ENCODE data around the gene PLXNA4.

Gene PLXNA4

DNA sequence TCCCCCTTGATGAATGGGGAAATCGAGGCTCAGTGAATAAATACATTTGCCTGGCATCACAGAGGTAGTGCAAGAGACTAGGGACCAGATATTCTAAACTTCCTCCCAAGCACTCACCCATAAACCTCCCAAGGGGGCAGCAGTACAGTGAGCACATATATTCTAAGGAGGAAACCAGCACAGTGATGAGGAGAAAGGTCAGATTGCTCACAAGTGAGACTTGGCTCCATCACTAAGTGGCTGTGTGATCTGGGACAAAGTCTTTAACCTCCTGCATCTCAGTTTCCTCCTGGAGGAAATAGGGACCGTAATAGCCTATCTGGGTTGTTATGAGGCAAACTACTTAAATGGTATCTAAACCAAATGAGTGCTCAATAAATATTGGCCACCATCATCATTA is 4.3 kb downstream of the PLXNA4 start:
- no peak for TF ChIP-seq CTCF (conservative IDR thresholded peaks at IDR 0.05)
- H3K27ac ChIP-seq, result no peak overlapping the region

- TF ChIP-seq CTCF (conservative IDR thresholded peaks at IDR 0.05), result no peak
- H3K27ac ChIP-seq, result no peak overlapping the region
These were observed 6.2 kb downstream of the PLXNA4 start for GRCh38 chr7:132569884-132570614.

- TF ChIP-seq CTCF (conservative IDR thresholded peaks at IDR 0.05), result no peak
- H3K27ac ChIP-seq, result no peak overlapping the region
These were observed 7.3 kb downstream of the PLXNA4 start for GRCh38 chr7:132568962-132569361.

DNA sequence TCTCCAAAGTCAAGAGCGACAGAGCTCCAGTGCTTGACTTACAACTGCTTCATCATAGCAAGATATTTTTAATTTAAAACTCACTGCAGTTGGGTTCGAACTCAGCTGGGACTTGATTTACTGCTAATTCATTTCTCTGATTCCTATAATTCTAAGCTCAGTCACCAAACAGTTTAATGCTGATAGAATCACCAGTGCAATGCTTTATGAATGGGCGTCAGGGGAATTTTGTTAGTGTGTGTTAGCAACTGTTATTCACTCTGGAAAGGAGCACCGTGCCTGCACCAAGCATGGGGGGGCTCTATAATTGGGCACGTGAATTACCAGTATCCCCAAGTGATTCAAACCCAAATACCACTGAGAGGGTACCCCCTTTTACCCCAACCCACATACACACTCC is 10.4 kb downstream of the PLXNA4 start:
- TF ChIP-seq CTCF (conservative IDR thresholded peaks at IDR 0.05), result no peak
- H3K27ac ChIP-seq, result no peak overlapping the region

GRCh38 chr7:132565441-132565840 is 10.8 kb downstream of the PLXNA4 start:
- no peak for TF ChIP-seq CTCF (conservative IDR thresholded peaks at IDR 0.05)
- H3K27ac ChIP-seq, result no peak overlapping the region

- TF ChIP-seq CTCF (conservative IDR thresholded peaks at IDR 0.05), result no peak
- no peak overlapping the region for H3K27ac ChIP-seq
These were observed 11.4 kb downstream of the PLXNA4 start for GRCh38 chr7:132564849-132565248.

GRCh38 chr7:132564090-132564489 is 12.2 kb downstream of the PLXNA4 start:
- TF ChIP-seq CTCF (conservative IDR thresholded peaks at IDR 0.05), result no peak
- no peak overlapping the region for H3K27ac ChIP-seq
